Measurements from ENCODE around the gene MYO18B. TPM values are rescaled to one million over a fixed set of nuclear protein-coding genes. Genes with fewer than 3 reads are reported as not detected.

Gene MYO18B
- total RNA-seq, 1 experiment from 2014 or later = 0.07 TPM

DNA sequence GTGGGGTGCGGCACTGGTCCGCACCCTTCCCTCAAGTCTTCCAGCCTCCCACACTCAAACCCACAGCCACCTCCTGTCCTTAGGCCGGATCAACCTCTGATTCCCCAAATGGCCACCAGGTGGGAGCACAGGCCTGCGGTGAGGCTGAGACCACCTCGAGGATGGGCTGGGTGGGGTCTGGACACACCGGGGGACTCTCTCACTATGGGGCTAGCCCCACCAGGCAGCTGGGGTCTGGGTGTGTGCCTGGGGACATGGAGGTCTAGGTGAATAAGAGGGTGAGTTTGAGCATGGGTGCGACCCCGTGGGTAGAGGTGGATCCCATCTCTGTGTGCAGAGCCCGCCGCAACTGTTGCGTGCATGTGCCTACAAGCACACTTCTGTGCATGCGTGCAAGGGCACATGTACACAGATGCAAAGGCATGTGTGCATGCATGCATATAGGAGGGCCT is 32.6 kb downstream of the MYO18B start:
- Mint-ChIP-seq H3K36me3 (ENCODE audit: insufficient read depth, unreplicated experiment) (no peaks in the 10 kb centered on the region), H3K4me1 (ENCODE audit: low read depth, unreplicated experiment) (peaks cover 4% of the 10 kb centered on the region), H3K27me3 (ENCODE audit: insufficient read depth, unreplicated experiment) (peaks cover 3% of the 10 kb centered on the region), H3K9me3 (ENCODE audit: unreplicated experiment) (no peaks in the 10 kb centered on the region), H3K27ac (ENCODE audit: unreplicated experiment) (no peak overlapping the region), H3K4me3 (ENCODE audit: unreplicated experiment) (no peak overlapping the region)
- ChIA-PET POLR2A (no interaction called here), CTCF (interaction anchor here (0.5 kb wide), 1 partner anchor 231 kb away, joined by 3 read pairs; no protein-coding TSS in a partner anchor)
- TF ChIP-seq, protein P1, sequence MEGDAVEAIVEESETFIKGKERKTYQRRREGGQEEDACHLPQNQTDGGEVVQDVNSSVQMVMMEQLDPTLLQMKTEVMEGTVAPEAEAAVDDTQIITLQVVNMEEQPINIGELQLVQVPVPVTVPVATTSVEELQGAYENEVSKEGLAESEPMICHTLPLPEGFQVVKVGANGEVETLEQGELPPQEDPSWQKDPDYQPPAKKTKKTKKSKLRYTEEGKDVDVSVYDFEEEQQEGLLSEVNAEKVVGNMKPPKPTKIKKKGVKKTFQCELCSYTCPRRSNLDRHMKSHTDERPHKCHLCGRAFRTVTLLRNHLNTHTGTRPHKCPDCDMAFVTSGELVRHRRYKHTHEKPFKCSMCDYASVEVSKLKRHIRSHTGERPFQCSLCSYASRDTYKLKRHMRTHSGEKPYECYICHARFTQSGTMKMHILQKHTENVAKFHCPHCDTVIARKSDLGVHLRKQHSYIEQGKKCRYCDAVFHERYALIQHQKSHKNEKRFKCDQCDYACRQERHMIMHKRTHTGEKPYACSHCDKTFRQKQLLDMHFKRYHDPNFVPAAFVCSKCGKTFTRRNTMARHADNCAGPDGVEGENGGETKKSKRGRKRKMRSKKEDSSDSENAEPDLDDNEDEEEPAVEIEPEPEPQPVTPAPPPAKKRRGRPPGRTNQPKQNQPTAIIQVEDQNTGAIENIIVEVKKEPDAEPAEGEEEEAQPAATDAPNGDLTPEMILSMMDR (IDR thresholded peaks at IDR 0.05; ENCODE audit: insufficient read depth in 1 of 2, low read depth in 1 of 2, low read length in 1 of 2, severe bottlenecking in 1 of 2, unreplicated experiment in 1 of 2) = peak; percentile 51 to 56
- H3K27me3 ChIP-seq (replicated peaks; ENCODE audit: control insufficient read depth, insufficient read depth, low read length) = no peaks in the 10 kb centered on the region
- no peaks in the 10 kb centered on the region for H3K36me3 ChIP-seq (ENCODE audit: control insufficient read depth, insufficient read depth, low read length)
- intact Hi-C loops (cut with micrococcal nuclease; ENCODE audit: unreplicated experiment) = loop anchor here (5.0 kb wide), 3 partner anchors 72 to 537 kb away; no protein-coding TSS in a partner anchor
- H3K4me1 ChIP-seq = no peaks in the 10 kb centered on the region
- H3K4me3 ChIP-seq (ENCODE audit: low read depth, low read length) = no peak overlapping the region
- BruUV-seq (replicated peaks) = no TSS peak
- DNase-seq = peak in 1 of 2 experiments; percentile 29
- no peaks in the 10 kb centered on the region for H3K9me3 ChIP-seq

GRCh38 chr22:25775531-25775930 is 33.5 kb downstream of the MYO18B start:
- ChIA-PET POLR2A (no interaction called here), CTCF (no interaction called here)
- Mint-ChIP-seq H3K36me3 (ENCODE audit: insufficient read depth, unreplicated experiment) (no peaks in the 10 kb centered on the region), H3K4me3 (ENCODE audit: unreplicated experiment) (no peak overlapping the region), H3K9me3 (ENCODE audit: unreplicated experiment) (no peaks in the 10 kb centered on the region), H3K4me1 (ENCODE audit: low read depth, unreplicated experiment) (peaks cover 4% of the 10 kb centered on the region), H3K27me3 (ENCODE audit: insufficient read depth, unreplicated experiment) (peaks cover 3% of the 10 kb centered on the region), H3K27ac (ENCODE audit: unreplicated experiment) (no peak overlapping the region)
- Histone ChIP-seq H3K4me3 (ENCODE audit: low read depth, low read length) (no peak overlapping the region), H3K36me3 (ENCODE audit: control insufficient read depth, insufficient read depth, low read length) (no peaks in the 10 kb centered on the region), H3K9me3 (no peaks in the 10 kb centered on the region), H3K4me1 (no peaks in the 10 kb centered on the region), H3K27me3 (replicated peaks; ENCODE audit: control insufficient read depth, insufficient read depth, low read length) (no peaks in the 10 kb centered on the region)
- peak in 1 of 2 experiments; percentile 37 for DNase-seq
- intact Hi-C loops (cut with micrococcal nuclease; ENCODE audit: unreplicated experiment) = no loop called here
- BruUV-seq (replicated peaks) = no TSS peak
- TF ChIP-seq, protein P1 (IDR thresholded peaks at IDR 0.05; ENCODE audit: insufficient read depth in 1 of 2, low read depth in 1 of 2, low read length in 1 of 2, severe bottlenecking in 1 of 2, unreplicated experiment in 1 of 2) = no peak

GRCh38 chr22:25777411-25777810 is 35.4 kb downstream of the MYO18B start:
- intact Hi-C loops (cut with micrococcal nuclease; ENCODE audit: unreplicated experiment) = no loop called here
- TF ChIP-seq, protein P1 (IDR thresholded peaks at IDR 0.05; ENCODE audit: insufficient read depth in 1 of 2, low read depth in 1 of 2, low read length in 1 of 2, severe bottlenecking in 1 of 2, unreplicated experiment in 1 of 2) = no peak
- Mint-ChIP-seq H3K27me3 (ENCODE audit: insufficient read depth, unreplicated experiment) (peaks cover 3% of the 10 kb centered on the region), H3K4me1 (ENCODE audit: low read depth, unreplicated experiment) (peaks cover 4% of the 10 kb centered on the region), H3K27ac (ENCODE audit: unreplicated experiment) (no peak overlapping the region), H3K9me3 (ENCODE audit: unreplicated experiment) (no peaks in the 10 kb centered on the region), H3K36me3 (ENCODE audit: insufficient read depth, unreplicated experiment) (no peaks in the 10 kb centered on the region), H3K4me3 (ENCODE audit: unreplicated experiment) (no peak overlapping the region)
- no peak for DNase-seq
- BruUV-seq (replicated peaks) = no TSS peak
- H3K4me3 ChIP-seq (ENCODE audit: low read depth, low read length) = no peak overlapping the region
- no peaks in the 10 kb centered on the region for H3K4me1 ChIP-seq
- H3K27me3 ChIP-seq (replicated peaks; ENCODE audit: control insufficient read depth, insufficient read depth, low read length) = no peaks in the 10 kb centered on the region
- no peaks in the 10 kb centered on the region for H3K36me3 ChIP-seq (ENCODE audit: control insufficient read depth, insufficient read depth, low read length)
- POLR2A ChIA-PET = no interaction called here
- H3K9me3 ChIP-seq = no peaks in the 10 kb centered on the region
- CTCF ChIA-PET = interaction anchor here (1.0 to 1.2 kb wide), 2 partner anchors 233 to 315 kb away, joined by 4 to 5 read pairs; no protein-coding TSS in a partner anchor
